Endothelial cell of umbilical vein (primary cell): ENCODE results near the gene SLITRK3.

Source experiments
- POLR2A ChIP-seq: IDR thresholded peaks from 2 replicates; pipeline ENCODE4 v1.6.1; 2012; ENCODE audit warnings: low read depth, mild to moderate bottlenecking, control low read depth, low read length
- POLR2AphosphoS5 ChIP-seq: IDR thresholded peaks from 2 replicates; pipeline ENCODE4 v1.6.1; 2012; ENCODE audit warnings: low read depth, mild to moderate bottlenecking, control low read depth, low read length, moderate library complexity; ENCODE audit not compliant: insufficient read depth
- TF ChIP-seq, protein P1 (sequence below), 2 donors: IDR thresholded peaks; 1 replicate in 1 of 2; 2 replicates in 1 of 2; pipeline ENCODE4 v1.5.1; 2011; ENCODE audit warnings: low read length in 2 of 2, mild to moderate bottlenecking in 2 of 2, moderate library complexity in 2 of 2, control low read depth in 1 of 2, inconsistent platforms in 1 of 2, low read depth in 1 of 2; ENCODE audit not compliant: insufficient read depth in 1 of 2; ENCODE audit errors: extremely low read depth in 1 of 2

DNA sequence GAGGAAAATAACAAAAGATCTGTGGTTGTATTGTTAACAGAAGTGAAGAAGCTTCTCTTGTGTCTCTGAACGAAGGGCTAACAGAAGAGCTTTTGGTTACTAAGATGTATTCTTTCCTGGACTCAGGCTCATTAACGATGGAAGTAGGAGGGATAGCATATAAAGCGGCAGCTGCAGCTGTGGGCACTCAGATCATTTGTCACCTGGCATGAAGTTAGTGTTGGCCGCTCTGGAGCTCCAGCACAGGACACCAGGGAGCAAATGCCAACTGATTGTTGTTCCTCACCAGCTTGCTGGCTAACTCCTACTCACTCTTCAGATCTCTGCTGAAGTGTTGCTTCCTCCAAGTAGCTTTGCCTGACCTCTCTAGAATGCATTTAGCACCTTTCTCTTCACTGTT, 15.5 kb upstream of the SLITRK3 start:
- TF ChIP-seq, protein P1, sequence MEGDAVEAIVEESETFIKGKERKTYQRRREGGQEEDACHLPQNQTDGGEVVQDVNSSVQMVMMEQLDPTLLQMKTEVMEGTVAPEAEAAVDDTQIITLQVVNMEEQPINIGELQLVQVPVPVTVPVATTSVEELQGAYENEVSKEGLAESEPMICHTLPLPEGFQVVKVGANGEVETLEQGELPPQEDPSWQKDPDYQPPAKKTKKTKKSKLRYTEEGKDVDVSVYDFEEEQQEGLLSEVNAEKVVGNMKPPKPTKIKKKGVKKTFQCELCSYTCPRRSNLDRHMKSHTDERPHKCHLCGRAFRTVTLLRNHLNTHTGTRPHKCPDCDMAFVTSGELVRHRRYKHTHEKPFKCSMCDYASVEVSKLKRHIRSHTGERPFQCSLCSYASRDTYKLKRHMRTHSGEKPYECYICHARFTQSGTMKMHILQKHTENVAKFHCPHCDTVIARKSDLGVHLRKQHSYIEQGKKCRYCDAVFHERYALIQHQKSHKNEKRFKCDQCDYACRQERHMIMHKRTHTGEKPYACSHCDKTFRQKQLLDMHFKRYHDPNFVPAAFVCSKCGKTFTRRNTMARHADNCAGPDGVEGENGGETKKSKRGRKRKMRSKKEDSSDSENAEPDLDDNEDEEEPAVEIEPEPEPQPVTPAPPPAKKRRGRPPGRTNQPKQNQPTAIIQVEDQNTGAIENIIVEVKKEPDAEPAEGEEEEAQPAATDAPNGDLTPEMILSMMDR (IDR thresholded peaks at IDR 0.05; ENCODE audit: extremely low read depth in 1 of 2, insufficient read depth in 1 of 2, low read depth in 1 of 2, low read length in 2 of 2): no peak
- no peak for TF ChIP-seq POLR2A
- no peak for TF ChIP-seq POLR2AphosphoS5
